Progenitor cell of endocrine pancreas (in vitro differentiated cells): ENCODE data around the gene AGAP9. TPM values are rescaled to one million over a fixed set of nuclear protein-coding genes. Genes with fewer than 3 reads are reported as not detected.
"Not testable (repeated sequence)": the region's sequence is repeated elsewhere in the genome, so short reads cannot be mapped to it uniquely, and the experiment has no call there.

ENCODE experiments used
- DNase-seq: peaks from one replicate; pipeline ENCODE4 v3.0.0; 2021; ENCODE audit warnings: low spot score; ENCODE audit not compliant: unreplicated experiment
- H3K27ac Mint-ChIP-seq: 2 replicates; pipeline ENCODE4 v1.8.0; 2021; ENCODE audit warnings: mild to moderate bottlenecking, moderate library complexity, mixed read lengths
- H3K27me3 Mint-ChIP-seq: 2 replicates; pipeline ENCODE4 v1.8.0; 2021; ENCODE audit warnings: mixed read lengths
- H3K36me3 Mint-ChIP-seq: 2 replicates; pipeline ENCODE4 v1.8.0; 2022; ENCODE audit warnings: mixed read lengths; ENCODE audit not compliant: insufficient read depth
- H3K4me1 Mint-ChIP-seq: 2 replicates; pipeline ENCODE4 v1.8.0; 2021; ENCODE audit warnings: low read depth, mixed read lengths
- H3K4me3 Mint-ChIP-seq: 2 replicates; pipeline ENCODE4 v1.8.0; 2021; ENCODE audit warnings: low read depth, mild to moderate bottlenecking, moderate library complexity, mixed read lengths
- H3K9me3 Mint-ChIP-seq: 2 replicates; pipeline ENCODE4 v1.8.0; 2021; ENCODE audit warnings: low read depth, mixed read lengths
- total RNA-seq: library from RNA; stranded (reverse); gene quantifications from 2 replicates; pipeline ENCODE4 v1.2.1, GENCODE V29; 2021

Gene AGAP9
- total RNA-seq, 1 donor from 2014 or later: 21.7 TPM

- not testable (repeated sequence) for H3K27ac Mint-ChIP-seq, H3K9me3 Mint-ChIP-seq, H3K27me3 Mint-ChIP-seq, H3K4me1 Mint-ChIP-seq, H3K36me3 Mint-ChIP-seq, DNase-seq
- H3K4me3 Mint-ChIP-seq: peak overlapping the region; percentile 100
Observed at GRCh38 chr10:47553860-47554247, 30.4 kb upstream of the AGAP9 start.

GRCh38 chr10:47553214-47553859 lies 29.9 kb upstream of the AGAP9 start:
- H3K4me3 Mint-ChIP-seq: peak overlapping the region; percentile 100
- not testable (repeated sequence) for H3K27me3 Mint-ChIP-seq, H3K4me1 Mint-ChIP-seq, H3K9me3 Mint-ChIP-seq, H3K36me3 Mint-ChIP-seq
- peak overlapping the region; percentile 97 for H3K27ac Mint-ChIP-seq
- peak; percentile 76 for DNase-seq

DNA sequence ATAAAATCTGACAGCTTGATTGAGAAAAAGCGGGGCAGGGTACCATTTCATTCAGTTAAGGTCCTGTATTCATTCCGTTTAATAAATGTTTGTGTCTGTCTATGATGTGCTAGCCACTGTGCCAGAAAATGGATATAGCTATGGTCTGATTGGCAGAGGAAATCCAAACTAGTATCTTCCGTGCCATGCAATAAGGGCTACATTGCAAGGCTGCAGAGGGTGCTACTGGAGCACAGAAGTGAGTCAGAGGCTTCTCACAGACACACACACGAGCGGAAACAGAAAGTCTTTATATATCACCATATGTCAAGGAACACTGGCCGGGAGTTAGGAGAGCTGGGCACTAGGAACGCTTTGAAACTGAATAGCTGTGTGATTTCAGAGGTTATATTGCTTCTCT lies 29.3 kb upstream of the AGAP9 start:
- not testable (repeated sequence) for H3K9me3 Mint-ChIP-seq, H3K4me1 Mint-ChIP-seq, DNase-seq, H3K36me3 Mint-ChIP-seq, H3K27me3 Mint-ChIP-seq
- peak overlapping the region; percentile 100 for H3K4me3 Mint-ChIP-seq
- peak overlapping the region; percentile 97 for H3K27ac Mint-ChIP-seq

DNA sequence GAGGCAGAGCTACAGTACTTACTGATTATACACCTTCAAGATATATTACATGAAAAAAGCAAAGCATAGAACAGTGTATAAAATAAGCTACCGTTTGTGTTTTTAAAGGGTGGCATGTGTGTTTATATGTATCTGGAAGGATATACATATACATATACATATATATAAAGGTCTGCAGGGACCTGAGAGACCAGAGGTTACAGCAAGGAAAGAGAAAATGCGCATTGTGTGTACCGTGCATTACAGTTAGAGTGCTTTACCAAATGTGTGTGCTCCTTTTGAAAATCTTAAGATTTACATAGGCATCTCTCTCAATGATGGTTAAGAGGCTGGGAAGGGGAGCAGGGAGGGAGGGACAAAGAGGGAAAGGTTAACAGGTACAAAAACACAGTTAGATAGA lies 23.8 kb upstream of the AGAP9 start:
- DNase-seq, H3K4me3 Mint-ChIP-seq, H3K27me3 Mint-ChIP-seq, H3K9me3 Mint-ChIP-seq, H3K27ac Mint-ChIP-seq, H3K4me1 Mint-ChIP-seq, H3K36me3 Mint-ChIP-seq: not testable (repeated sequence)

GRCh38 chr10:47536430-47536829 lies 13.0 kb upstream of the AGAP9 start:
- H3K9me3 Mint-ChIP-seq, H3K4me3 Mint-ChIP-seq, H3K27me3 Mint-ChIP-seq, H3K36me3 Mint-ChIP-seq, H3K4me1 Mint-ChIP-seq, DNase-seq: not testable (repeated sequence)
- peak overlapping the region; percentile 18 for H3K27ac Mint-ChIP-seq

DNA sequence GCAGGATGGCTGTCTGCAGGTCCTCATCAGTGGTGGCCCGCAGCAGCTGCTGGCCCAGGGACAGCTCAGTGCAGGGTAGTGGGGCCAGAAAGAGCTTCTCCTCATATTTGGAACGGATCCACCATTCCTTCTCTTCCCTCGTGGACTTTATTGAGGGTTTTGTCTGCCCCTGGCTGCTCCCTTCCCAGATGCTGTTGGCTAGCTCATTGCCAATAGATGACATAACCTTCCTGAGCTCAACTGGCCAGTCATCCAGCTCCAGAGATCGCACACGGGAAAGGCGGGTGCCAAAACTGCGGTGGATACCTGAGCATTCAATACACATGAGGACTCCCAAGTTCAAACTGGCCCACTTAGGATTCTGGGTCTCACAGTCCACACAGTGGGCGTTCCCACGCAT lies 21.1 kb downstream of the AGAP9 start:
- not testable (repeated sequence) for H3K27ac Mint-ChIP-seq, H3K27me3 Mint-ChIP-seq

DNA sequence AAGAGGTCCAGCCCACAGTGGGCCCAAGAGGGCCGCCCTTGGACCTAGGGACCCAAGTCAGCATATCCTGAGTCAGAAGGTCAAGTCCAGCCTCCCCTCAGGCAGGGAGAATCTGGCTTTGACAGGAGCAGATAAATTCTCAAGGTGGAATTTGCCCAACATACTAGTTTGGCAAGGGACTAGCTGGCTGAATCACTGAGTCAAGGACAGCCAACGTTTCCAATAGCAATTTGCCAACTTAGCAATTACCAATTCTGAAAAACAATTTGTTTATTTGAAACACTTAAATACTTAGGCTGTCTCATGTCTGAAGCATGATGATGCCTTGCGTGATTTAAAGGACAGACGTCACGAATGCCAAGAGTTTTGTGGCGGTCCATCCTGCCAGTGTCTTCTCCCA lies 29.2 kb downstream of the AGAP9 start:
- not testable (repeated sequence) for H3K27me3 Mint-ChIP-seq, H3K27ac Mint-ChIP-seq, H3K4me3 Mint-ChIP-seq, DNase-seq, H3K9me3 Mint-ChIP-seq, H3K4me1 Mint-ChIP-seq, H3K36me3 Mint-ChIP-seq

More for the DNA sequence above, 21.1 kb downstream of the AGAP9 start:
- not testable (repeated sequence) for H3K4me1 Mint-ChIP-seq, H3K36me3 Mint-ChIP-seq, H3K4me3 Mint-ChIP-seq, H3K9me3 Mint-ChIP-seq, DNase-seq

DNA sequence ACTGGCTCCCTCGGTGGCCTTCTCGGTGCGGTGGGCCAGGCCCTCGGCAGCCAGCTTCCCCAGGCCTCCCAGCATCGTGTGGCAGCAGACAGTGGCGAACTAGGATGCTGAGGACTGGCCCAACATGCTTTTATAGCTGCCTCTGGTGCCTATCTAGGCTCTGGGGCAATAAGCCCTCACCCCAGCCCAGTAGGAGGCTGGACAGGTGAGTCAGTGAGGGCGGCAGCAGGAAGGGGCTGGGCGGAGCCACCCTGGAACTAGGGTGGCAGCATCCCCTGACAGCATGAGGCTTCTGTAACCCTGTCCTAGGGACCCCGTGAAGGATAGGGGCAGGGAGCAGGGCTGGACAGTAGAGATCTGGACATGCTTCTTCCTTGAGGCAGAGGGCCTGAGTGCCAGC lies 31.8 kb downstream of the AGAP9 start, which contains the start of gene FAM25G:
Gene FAM25G, minus strand, starts transcription at position 101 of the 400 bp plus-strand sequence. Its CDS starts 26 bp downstream, at position 75.
- H3K27me3 Mint-ChIP-seq, H3K27ac Mint-ChIP-seq, H3K9me3 Mint-ChIP-seq, H3K4me1 Mint-ChIP-seq, H3K4me3 Mint-ChIP-seq, H3K36me3 Mint-ChIP-seq, DNase-seq: not testable (repeated sequence)

DNA sequence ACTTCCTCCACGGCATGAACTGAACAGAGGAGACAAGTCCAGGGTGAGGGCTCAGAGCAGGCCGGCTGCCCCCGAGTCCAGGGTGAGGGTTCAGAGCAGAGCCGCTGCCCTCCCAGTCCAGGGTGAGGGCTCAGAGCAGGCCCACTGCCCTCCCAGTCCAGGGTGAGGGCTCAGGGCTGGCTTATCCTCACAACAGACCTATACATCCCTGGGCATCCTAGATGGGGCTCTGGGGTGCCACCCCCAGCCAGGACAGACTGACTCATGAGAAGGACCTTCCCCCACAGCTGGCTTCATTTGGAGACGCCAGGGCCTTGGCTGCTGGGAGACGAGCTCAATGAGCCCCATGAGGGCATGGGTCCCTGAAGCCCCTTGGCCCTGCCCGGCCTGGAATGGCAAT lies 33.8 kb downstream of the AGAP9 start:
- H3K27me3 Mint-ChIP-seq, H3K27ac Mint-ChIP-seq, H3K4me3 Mint-ChIP-seq, H3K36me3 Mint-ChIP-seq, H3K9me3 Mint-ChIP-seq, H3K4me1 Mint-ChIP-seq, DNase-seq: not testable (repeated sequence)

DNA sequence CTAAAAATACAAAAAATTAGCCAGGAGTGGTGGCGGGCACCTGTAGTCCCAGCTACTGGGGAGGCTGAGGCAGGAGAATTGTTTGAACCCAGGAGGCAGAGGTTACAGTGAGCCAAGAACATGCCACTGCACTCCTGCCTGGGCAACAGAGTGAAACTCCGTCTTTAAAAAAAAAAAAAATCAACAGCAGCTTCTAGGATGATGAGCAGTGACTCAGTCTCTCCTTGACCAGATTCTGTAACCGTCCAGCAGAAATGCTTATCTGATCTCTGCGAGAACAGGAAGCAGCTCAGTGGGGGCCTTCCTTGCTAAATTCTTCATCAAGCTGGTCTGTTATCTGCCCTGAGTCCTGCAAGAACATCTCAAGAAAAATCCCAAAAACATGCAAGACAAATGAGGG lies 37.5 kb downstream of the AGAP9 start:
- not testable (repeated sequence) for H3K4me1 Mint-ChIP-seq, H3K27me3 Mint-ChIP-seq, H3K27ac Mint-ChIP-seq, H3K9me3 Mint-ChIP-seq, DNase-seq, H3K4me3 Mint-ChIP-seq, H3K36me3 Mint-ChIP-seq

GRCh38 chr10:47484786-47485185 lies 38.7 kb downstream of the AGAP9 start:
- H3K9me3 Mint-ChIP-seq, H3K4me3 Mint-ChIP-seq, H3K27me3 Mint-ChIP-seq, H3K4me1 Mint-ChIP-seq, H3K27ac Mint-ChIP-seq, DNase-seq, H3K36me3 Mint-ChIP-seq: not testable (repeated sequence)

DNA sequence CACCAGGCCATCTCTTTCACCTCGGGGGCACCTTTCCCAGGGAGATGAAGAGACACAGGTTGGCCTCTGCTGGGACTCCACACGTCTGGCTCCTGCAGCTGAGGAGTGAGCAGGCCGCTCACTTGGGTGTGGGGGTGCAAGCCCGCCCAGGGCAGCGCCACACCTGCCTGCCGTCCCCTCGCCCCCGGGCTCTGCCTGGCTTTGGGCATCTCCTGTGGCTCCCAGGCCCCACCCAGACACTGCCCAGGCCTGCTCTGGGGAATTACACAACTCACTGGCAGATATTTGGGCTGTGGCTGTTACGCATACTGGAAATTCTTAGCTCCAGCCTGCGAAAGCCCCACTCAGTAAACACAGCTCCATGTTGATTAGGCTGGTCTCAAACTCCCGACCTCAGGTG lies 39.5 kb downstream of the AGAP9 start, which contains the start of gene ANXA8:
Gene ANXA8, minus strand, starts transcription at position 193 of the 400 bp plus-strand sequence. Its CDS starts 182 bp downstream, at position 11.
- H3K27me3 Mint-ChIP-seq, H3K4me3 Mint-ChIP-seq, H3K9me3 Mint-ChIP-seq, DNase-seq, H3K4me1 Mint-ChIP-seq, H3K27ac Mint-ChIP-seq, H3K36me3 Mint-ChIP-seq: not testable (repeated sequence)

GRCh38 chr10:47482367-47482766 lies 41.1 kb downstream of the AGAP9 start:
- H3K9me3 Mint-ChIP-seq, H3K27ac Mint-ChIP-seq, H3K4me3 Mint-ChIP-seq, H3K27me3 Mint-ChIP-seq, DNase-seq, H3K36me3 Mint-ChIP-seq, H3K4me1 Mint-ChIP-seq: not testable (repeated sequence)

GRCh38 chr10:47481768-47482181 lies 41.7 kb downstream of the AGAP9 start:
- H3K36me3 Mint-ChIP-seq: not testable (repeated sequence)

More at GRCh38 chr10:47481768-47482181, 41.7 kb downstream of the AGAP9 start:
- not testable (repeated sequence) for H3K9me3 Mint-ChIP-seq, H3K27ac Mint-ChIP-seq, H3K27me3 Mint-ChIP-seq, DNase-seq, H3K4me3 Mint-ChIP-seq, H3K4me1 Mint-ChIP-seq
